Measurements from ENCODE around the gene IFT43. TPM values are rescaled to one million over a fixed set of nuclear protein-coding genes. Genes with fewer than 3 reads are reported as not detected.

The IFT43 gene
- total and polyA plus RNA-seq, 10 of the 15 experiments (the other 5 are each of a cell fraction or from before 2014, with no cell fraction given), result 8.2 to 24.8 (median 14.0) TPM

- SMC1A ChIA-PET (ENCODE audit: uncharacterized antibody, unreplicated experiment), result interaction anchor here (0.6 kb wide), 1 partner anchor 155 kb away, joined by 3 read pairs; no protein-coding TSS in a partner anchor
- ATAC-seq, result no peak
- H3K36me3 ChIP-seq (ENCODE audit: control insufficient read depth in 2 of 2, insufficient read depth in 2 of 2, low read length in 1 of 2), result no peaks in the 10 kb centered on the region
- H3K4me1 ChIP-seq (ENCODE audit: control insufficient read depth, insufficient read depth, low read length), result no peaks in the 10 kb centered on the region
- H4K20me1 ChIP-seq (ENCODE audit: control insufficient read depth, insufficient read depth), result no peaks in the 10 kb centered on the region
- no peak overlapping the region for H2AFZ ChIP-seq (ENCODE audit: control insufficient read depth, low read depth, low read length)
- H3K9me3 ChIP-seq (replicated peaks; ENCODE audit: control insufficient read depth, insufficient read depth, low read length), result no peaks in the 10 kb centered on the region
- CTCF ChIA-PET, result no interaction called here
- H3K79me2 ChIP-seq (ENCODE audit: control insufficient read depth, insufficient read depth, low read length), result no peaks in the 10 kb centered on the region
- no peak for FAIRE-seq
- 0 out of 4 replicates have a peak, but pooled peaks cover 0 to 1% of the 10 kb centered on the region in 2 experiments for H3K27me3 ChIP-seq (replicated peaks in 1 of 2; ENCODE audit: control insufficient read depth in 2 of 2, insufficient read depth in 2 of 2, low read length in 1 of 2)
- H3K27ac ChIP-seq (ENCODE audit: control insufficient read depth, insufficient read depth), result no peak overlapping the region
- intact Hi-C loops (cut with micrococcal nuclease; ENCODE audit: unreplicated experiment) (no loop called here), in situ Hi-C loops (cut with MboI) (no loop called here)
- TF ChIP-seq ESRRA (IDR thresholded peaks at IDR 0.05; ENCODE audit: low read length) (no peak), PAX5 (IDR thresholded peaks at IDR 0.05; ENCODE audit: borderline replicate concordance, low read depth, low read length) (no peak), TBL1XR1 (IDR thresholded peaks at IDR 0.05; ENCODE audit: low read depth, low read length) (no peak), SRF (IDR thresholded peaks at IDR 0.05; ENCODE audit: low read depth in 2 of 2, low read length in 2 of 2) (no peak)
- TF ChIP-seq, protein P1, sequence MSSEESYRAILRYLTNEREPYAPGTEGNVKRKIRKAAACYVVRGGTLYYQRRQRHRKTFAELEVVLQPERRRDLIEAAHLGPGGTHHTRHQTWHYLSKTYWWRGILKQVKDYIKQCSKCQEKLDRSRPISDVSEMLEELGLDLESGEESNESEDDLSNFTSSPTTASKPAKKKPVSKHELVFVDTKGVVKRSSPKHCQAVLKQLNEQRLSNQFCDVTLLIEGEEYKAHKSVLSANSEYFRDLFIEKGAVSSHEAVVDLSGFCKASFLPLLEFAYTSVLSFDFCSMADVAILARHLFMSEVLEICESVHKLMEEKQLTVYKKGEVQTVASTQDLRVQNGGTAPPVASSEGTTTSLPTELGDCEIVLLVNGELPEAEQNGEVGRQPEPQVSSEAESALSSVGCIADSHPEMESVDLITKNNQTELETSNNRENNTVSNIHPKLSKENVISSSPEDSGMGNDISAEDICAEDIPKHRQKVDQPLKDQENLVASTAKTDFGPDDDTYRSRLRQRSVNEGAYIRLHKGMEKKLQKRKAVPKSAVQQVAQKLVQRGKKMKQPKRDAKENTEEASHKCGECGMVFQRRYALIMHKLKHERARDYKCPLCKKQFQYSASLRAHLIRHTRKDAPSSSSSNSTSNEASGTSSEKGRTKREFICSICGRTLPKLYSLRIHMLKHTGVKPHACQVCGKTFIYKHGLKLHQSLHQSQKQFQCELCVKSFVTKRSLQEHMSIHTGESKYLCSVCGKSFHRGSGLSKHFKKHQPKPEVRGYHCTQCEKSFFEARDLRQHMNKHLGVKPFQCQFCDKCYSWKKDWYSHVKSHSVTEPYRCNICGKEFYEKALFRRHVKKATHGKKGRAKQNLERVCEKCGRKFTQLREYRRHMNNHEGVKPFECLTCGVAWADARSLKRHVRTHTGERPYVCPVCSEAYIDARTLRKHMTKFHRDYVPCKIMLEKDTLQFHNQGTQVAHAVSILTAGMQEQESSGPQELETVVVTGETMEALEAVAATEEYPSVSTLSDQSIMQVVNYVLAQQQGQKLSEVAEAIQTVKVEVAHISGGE (CRISPR knock-in tag; IDR thresholded peaks at IDR 0.05), result no peak
- RAD21 ChIA-PET (ENCODE audit: unreplicated experiment), result no interaction called here
- POLR2A ChIA-PET, result interaction anchor here (0.6 kb wide), 1 partner anchor 734 kb away, joined by 3 read pairs; no protein-coding TSS in a partner anchor
- no TSS peak for BruUV-seq (replicated peaks)
- H3K4me2 ChIP-seq (ENCODE audit: control insufficient read depth, insufficient read depth), result no peak overlapping the region
- DNase-seq (ENCODE audit: low read depth, low spot score), result no peak
- WGBS (ENCODE audit: insufficient coverage, insufficient replicate concordance, low lambda C conversion rate, missing lambda C conversion rate), result 32% methylated on average over 7 of the region's 7 CpGs
- H3K4me3 ChIP-seq, result no peak overlapping the region
- no peak overlapping the region for H3K9ac ChIP-seq (ENCODE audit: control insufficient read depth, insufficient read depth, low read length)
Measured at GRCh38 chr14:76097547-76097946, 112.0 kb downstream of the IFT43 start.
